SK-N-SH (cell line): ENCODE measurements around the gene MARK4. TPM values are rescaled to one million over a fixed set of nuclear protein-coding genes. Genes with fewer than 3 reads are reported as not detected.

ENCODE experiments used
- CTCF ChIA-PET: fragments of 300-600, 350-600 bp; formaldehyde crosslinking; extraction: SDS; loops from one replicate; lab custom pipeline; 2021; lab: Yijun Ruan, JAX
- POLR2A ChIA-PET: fragments of 350-600 bp; sonication (Branson Sonifier 250); formaldehyde crosslinking; extraction: SDS; loops from one replicate; lab custom pipeline; 2020; ENCODE audit warnings: antibody characterized with exemption, inconsistent platforms; lab: Yijun Ruan, JAX
- DNase-seq: peaks from one replicate; pipeline ENCODE4 v3.0.0; 2012
- H2AFZ ChIP-seq: fragments of 200-600 bp; sonication (generic); 2 replicates; pipeline ENCODE4 v1.8.1; 2016; ENCODE audit warnings: antibody characterized with exemption, mild to moderate bottlenecking, low read depth
- H3F3A ChIP-seq: fragments of 200-600 bp; sonication (generic); replicated peaks from 2 replicates; pipeline ENCODE3; 2016; ENCODE audit warnings: antibody characterized with exemption, mild to moderate bottlenecking; ENCODE audit not compliant: insufficient read depth
- H3K27ac ChIP-seq, 2 experiments: fragments of 200-500 bp in 1 of 2; fragments of 200-600 bp in 1 of 2; sonication (Bioruptor generic) in 1 of 2; sonication (generic), shearing (Covaris generic) in 1 of 2; 2 replicates each; pipeline versions ENCODE4 v1.5.1 to v1.6.1; 2014 to 2016; ENCODE audit warnings: low read depth in 2 of 2, inconsistent platforms in 1 of 2, low read length in 1 of 2, mild to moderate bottlenecking in 1 of 2, mixed read lengths in 1 of 2
- H3K27me3 ChIP-seq: fragments of 200-600 bp; sonication (generic), shearing (Covaris generic); 2 replicates; pipeline ENCODE4 v1.6.1; 2016; ENCODE audit warnings: mixed run types; ENCODE audit not compliant: insufficient read depth
- H3K36me3 ChIP-seq, 2 experiments: fragments of 200-500 bp in 1 of 2; fragments of 200-600 bp in 1 of 2; sonication (Bioruptor generic) in 1 of 2; sonication (generic) in 1 of 2; replicated peaks in 1 of 2; 2 replicates each; pipeline versions ENCODE3 to v1.5.1; 2014 to 2016; ENCODE audit warnings: low read length in 1 of 2, mild to moderate bottlenecking in 1 of 2; ENCODE audit not compliant: insufficient read depth in 2 of 2, control insufficient read depth in 1 of 2
- H3K4me1 ChIP-seq, 2 experiments: fragments of 200-500 bp in 1 of 2; fragments of 200-600 bp in 1 of 2; sonication (Bioruptor generic) in 1 of 2; sonication (generic), shearing (Covaris generic) in 1 of 2; 2 replicates each; pipeline versions ENCODE4 v1.5.1 to v1.6.1; 2014 to 2016; ENCODE audit warnings: low read depth in 1 of 2, low read length in 1 of 2, mixed run types in 1 of 2; ENCODE audit not compliant: insufficient read depth in 2 of 2, control insufficient read depth in 1 of 2
- H3K4me2 ChIP-seq: fragments of 200-600 bp; sonication (generic), shearing (Covaris generic); 2 replicates; pipeline ENCODE4 v1.6.1; 2017; ENCODE audit warnings: mixed run types
- H3K4me3 ChIP-seq, 2 experiments: fragments of 200-500 bp in 1 of 2; fragments of 200-600 bp in 1 of 2; sonication (Bioruptor generic) in 1 of 2; sonication (generic), shearing (Covaris generic) in 1 of 2; 2 replicates each; pipeline versions ENCODE4 v1.5.1 to v1.8.1; 2014 to 2016; ENCODE audit warnings: low read depth in 2 of 2, inconsistent platforms in 1 of 2, low read length in 1 of 2, mild to moderate bottlenecking in 1 of 2, mixed read lengths in 1 of 2, moderate library complexity in 1 of 2
- H3K79me2 ChIP-seq: fragments of 200-600 bp; sonication (generic); 2 replicates; pipeline ENCODE4 v1.8.1; 2017; ENCODE audit warnings: mild to moderate bottlenecking; ENCODE audit not compliant: insufficient read depth
- H3K9ac ChIP-seq: fragments of 200-600 bp; sonication (generic); 2 replicates; pipeline ENCODE4 v1.6.1; 2017; ENCODE audit warnings: mixed run types
- H3K9me2 ChIP-seq: fragments of 200-600 bp; sonication (generic); 2 replicates; pipeline ENCODE4 v1.6.1; 2017; ENCODE audit warnings: mixed run types
- H3K9me3 ChIP-seq: fragments of 200-600 bp; sonication (generic); 2 replicates; pipeline ENCODE4 v1.6.1; 2017; ENCODE audit warnings: mixed run types, mild to moderate bottlenecking, moderate library complexity
- H4K20me1 ChIP-seq: fragments of 200-600 bp; sonication (generic); 2 replicates; pipeline ENCODE4 v1.6.1; 2017; ENCODE audit warnings: mild to moderate bottlenecking, mixed run types; ENCODE audit not compliant: insufficient read depth
- MEF2A ChIP-seq: IDR thresholded peaks from 2 replicates; pipeline ENCODE4 v1.4.0; 2012; ENCODE audit warnings: low read depth, borderline replicate concordance
- NRF1 ChIP-seq: IDR thresholded peaks from 2 replicates; pipeline ENCODE4 v1.6.1; 2012; ENCODE audit warnings: low read depth, mild to moderate bottlenecking, low read length
- RFX5 ChIP-seq: IDR thresholded peaks from 2 replicates; pipeline ENCODE4 v1.6.1; 2012; ENCODE audit warnings: mild to moderate bottlenecking, improper control_type of control experiment, low read length
- SMC3 ChIP-seq: IDR thresholded peaks from 2 replicates; pipeline ENCODE4 v1.6.1; 2012; ENCODE audit warnings: low read depth, low read length, improper control_type of control experiment
- TCF12 ChIP-seq: IDR thresholded peaks from 2 replicates; pipeline ENCODE4 v1.4.0; 2012
- ZBTB33 ChIP-seq: IDR thresholded peaks from 2 replicates; pipeline ENCODE4 v1.4.0; 2012; ENCODE audit warnings: low read depth, borderline replicate concordance
- WGBS: methylation state at CpG from one replicate; pipeline ENCODE4 v1.1.6; 2017; ENCODE audit warnings: low lambda C conversion rate; 5-methylcytosine and 5-hydroxymethylcytosine counted together
- polyA plus RNA-seq, 3 experiments: library from polyadenylated mRNA; depleted of rRNA; stranded (reverse); fragments of >200 nt; gene quantifications; 2 replicates each; pipeline ENCODE4 v1.2.3, GENCODE V29; 2012
- TF ChIP-seq, protein P1 (sequence below): IDR thresholded peaks from 2 replicates; pipeline ENCODE4 v1.4.0; 2012; ENCODE audit warnings: low read depth, borderline replicate concordance

MARK4 gene
- polyA plus RNA-seq, 1 of the 3 experiments (the other 2 are of a cell fraction): 16.3 TPM

DNA sequence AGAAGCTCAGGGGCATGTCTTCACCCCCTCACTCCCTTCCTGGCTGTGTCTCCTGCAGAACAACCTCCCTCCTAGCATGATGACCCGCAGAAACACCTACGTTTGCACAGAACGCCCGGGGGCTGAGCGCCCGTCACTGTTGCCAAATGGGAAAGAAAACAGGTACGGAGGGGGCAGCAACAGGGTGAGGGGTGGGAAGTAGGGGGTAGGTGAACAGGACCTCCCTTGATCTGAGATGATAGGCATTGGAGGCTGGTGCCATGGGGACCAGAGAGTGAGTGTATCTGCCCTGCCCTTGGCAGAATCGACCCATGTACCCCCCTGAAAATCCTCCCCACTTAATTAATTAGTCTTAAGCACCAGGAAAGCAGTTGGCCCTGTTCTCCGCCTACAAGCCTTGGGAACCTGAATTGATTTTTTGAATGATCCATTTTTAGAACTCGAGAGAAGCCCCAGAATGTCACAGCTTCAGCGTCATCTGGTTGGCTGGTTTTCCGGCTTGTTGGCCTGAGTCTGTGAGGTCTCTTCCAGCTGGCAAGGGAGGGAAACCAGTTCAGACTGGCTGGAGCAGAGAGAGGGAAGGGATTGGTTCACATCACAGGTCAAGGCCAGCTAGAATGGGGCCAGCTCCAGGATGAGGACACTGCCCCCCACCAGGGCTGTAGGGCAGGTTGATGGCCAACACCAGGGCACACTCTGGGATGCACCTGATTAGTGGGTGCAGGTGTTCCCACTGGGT is 43.4 kb downstream of the MARK4 start (continued):
- no peak for TF ChIP-seq ZBTB33
- no peak for TF ChIP-seq SMC3
- TF ChIP-seq, protein P1, sequence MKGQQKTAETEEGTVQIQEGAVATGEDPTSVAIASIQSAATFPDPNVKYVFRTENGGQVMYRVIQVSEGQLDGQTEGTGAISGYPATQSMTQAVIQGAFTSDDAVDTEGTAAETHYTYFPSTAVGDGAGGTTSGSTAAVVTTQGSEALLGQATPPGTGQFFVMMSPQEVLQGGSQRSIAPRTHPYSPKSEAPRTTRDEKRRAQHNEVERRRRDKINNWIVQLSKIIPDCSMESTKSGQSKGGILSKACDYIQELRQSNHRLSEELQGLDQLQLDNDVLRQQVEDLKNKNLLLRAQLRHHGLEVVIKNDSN: no peak
- TF ChIP-seq NRF1: no peak
- TF ChIP-seq MEF2A: no peak

- no peaks in the 10 kb centered on the region for H3K4me1 ChIP-seq
- ChIA-PET POLR2A (no interaction called here), CTCF (interaction anchor here (1.0 to 1.2 kb wide), 3 partner anchors 9 to 43 kb away, joined by 3 read pairs; no protein-coding TSS in a partner anchor)
- no peak overlapping the region for H3K4me2 ChIP-seq
- no peaks in the 10 kb centered on the region for H3K9me3 ChIP-seq
- H3K27me3 ChIP-seq: no peaks in the 10 kb centered on the region
- no peaks in the 10 kb centered on the region for H3K9me2 ChIP-seq
- peaks cover 0 to 30% of the 10 kb centered on the region in 2 experiments for H3K36me3 ChIP-seq
- H3K4me3 ChIP-seq: no peak overlapping the region
- H3K27ac ChIP-seq: no peak overlapping the region
- no peak overlapping the region for H3K9ac ChIP-seq
- no peaks in the 10 kb centered on the region for H4K20me1 ChIP-seq
- no peak overlapping the region for H2AFZ ChIP-seq
- H3F3A ChIP-seq: peaks cover 5% of the 10 kb centered on the region
- H3K79me2 ChIP-seq: no peaks in the 10 kb centered on the region
- DNase-seq: no peak
- no peak for TF ChIP-seq TCF12
- no peak for TF ChIP-seq RFX5
Observed at GRCh38 chr19:45295873-45296272, 44.8 kb downstream of the MARK4 start.

GRCh38 chr19:45296355-45296754 is 45.3 kb downstream of the MARK4 start:
- TF ChIP-seq SMC3: no peak
- CTCF ChIA-PET: interaction anchor here (1.2 kb wide), 1 partner anchor 43 kb away, joined by 3 read pairs; no protein-coding TSS in a partner anchor

More at GRCh38 chr19:45296355-45296754, 45.3 kb downstream of the MARK4 start:
- no peak for DNase-seq
- WGBS: 100% methylated on average over 4 of the region's 4 CpGs
- POLR2A ChIA-PET: no interaction called here
- Histone ChIP-seq H3K36me3 (peaks cover 0 to 30% of the 10 kb centered on the region in 2 experiments), H3K9me3 (no peaks in the 10 kb centered on the region), H2AFZ (no peak overlapping the region), H3K27me3 (no peaks in the 10 kb centered on the region), H3K4me3 (no peak overlapping the region), H3K9me2 (no peaks in the 10 kb centered on the region), H3K4me1 (no peaks in the 10 kb centered on the region), H3K79me2 (no peaks in the 10 kb centered on the region), H3K9ac (no peak overlapping the region), H3K27ac (no peak overlapping the region), H3F3A (peaks cover 5% of the 10 kb centered on the region), H4K20me1 (no peaks in the 10 kb centered on the region), H3K4me2 (no peak overlapping the region)
